H1 (cell line): ENCODE measurements around the gene TNNI2. TPM values are rescaled to one million over a fixed set of nuclear protein-coding genes. Genes with fewer than 3 reads are reported as not detected.

Source experiments
- CTCF ChIA-PET: fragments of 300-600 bp; sonication (Branson Sonifier 250); formaldehyde crosslinking; loops from one replicate; lab custom pipeline; 2021; ENCODE audit not compliant: partially characterized antibody; lab: Charles Lee
- POLR2A ChIA-PET: fragments of 300-600 bp; sonication (Branson Sonifier 250); formaldehyde crosslinking; loops from one replicate; lab custom pipeline; 2021; ENCODE audit warnings: inconsistent platforms; ENCODE audit not compliant: partially characterized antibody; lab: Charles Lee
- DNase-seq, 2 experiments: peaks; one replicate each; pipeline versions ENCODE4 v3.0.0 to v3.0.0-alpha.2; 2010 to 2022; ENCODE audit warnings: low spot score in 2 of 2, low read depth in 1 of 2, mixed read lengths in 1 of 2
- FAIRE-seq: peaks from 2 replicates; lab custom pipeline; 2011; peaks lifted over from hg19 to GRCh38; lab: Jason Lieb, UNC
- H2AFZ ChIP-seq: 2 replicates; pipeline ENCODE4 v1.8.1; 2012; ENCODE audit warnings: low read length, inconsistent platforms
- H2AK5ac ChIP-seq: 2 replicates; pipeline ENCODE4 v1.6.1; 2013; ENCODE audit warnings: low read depth, low read length
- H2BK120ac ChIP-seq: replicated peaks from 2 replicates; pipeline ENCODE3; 2013; ENCODE audit warnings: low read depth, low read length, inconsistent platforms
- H2BK12ac ChIP-seq: 2 replicates; pipeline ENCODE4 v1.6.1; 2013; ENCODE audit warnings: low read depth, low read length
- H2BK15ac ChIP-seq: 2 replicates; pipeline ENCODE4 v1.6.1; 2013; ENCODE audit warnings: low read length
- H2BK20ac ChIP-seq: 2 replicates; pipeline ENCODE4 v1.6.1; 2013; ENCODE audit warnings: low read length
- H2BK5ac ChIP-seq: 2 replicates; pipeline ENCODE4 v1.6.1; 2013; ENCODE audit warnings: low read depth, low read length
- H3K14ac ChIP-seq: 2 replicates; pipeline ENCODE4 v1.6.1; 2013; ENCODE audit warnings: inconsistent platforms; ENCODE audit not compliant: insufficient read length
- H3K18ac ChIP-seq: 2 replicates; pipeline ENCODE4 v1.6.1; 2013; ENCODE audit warnings: low read length; ENCODE audit errors: extremely low read depth
- H3K23ac ChIP-seq: 2 replicates; pipeline ENCODE4 v1.6.1; 2013; ENCODE audit warnings: inconsistent platforms; ENCODE audit not compliant: insufficient read length
- H3K23me2 ChIP-seq: 2 replicates; pipeline ENCODE4 v1.6.1; 2013; ENCODE audit warnings: low read depth, low read length
- H3K27ac ChIP-seq: 2 replicates; pipeline ENCODE4 v1.6.1; 2011; ENCODE audit warnings: low read depth, low read length, inconsistent platforms
- H3K27me3 ChIP-seq, 4 experiments: replicated peaks in 1 of 4; 1 replicate in 1 of 4; 2 replicates in 3 of 4; pipeline versions ENCODE4 v1.6.1 to v1.8.1; 2011 to 2013; ENCODE audit warnings: low read length in 3 of 4, mild to moderate bottlenecking in 3 of 4, inconsistent platforms in 2 of 4, mixed read lengths in 2 of 4, moderate library complexity in 1 of 4; ENCODE audit not compliant: control insufficient read depth in 3 of 4, insufficient read depth in 3 of 4; ENCODE audit errors: extremely low read depth in 1 of 4
- H3K36me3 ChIP-seq, 4 experiments: 2 replicates each; pipeline versions ENCODE4 v1.6.1 to v1.8.1; 2011 to 2013; ENCODE audit warnings: mild to moderate bottlenecking in 4 of 4, low read length in 3 of 4, moderate library complexity in 2 of 4, control low read depth in 1 of 4, inconsistent platforms in 1 of 4; ENCODE audit not compliant: insufficient read depth in 4 of 4, control insufficient read depth in 2 of 4
- H3K4ac ChIP-seq: replicated peaks from 2 replicates; pipeline ENCODE3; 2013; ENCODE audit warnings: low read length, low read depth, mixed read lengths, inconsistent platforms; ENCODE audit not compliant: insufficient read length
- H3K4me1 ChIP-seq, 4 experiments: replicated peaks in 1 of 4; 1 replicate in 1 of 4; 2 replicates in 3 of 4; pipeline versions ENCODE4 v1.6.1 to v1.8.1; 2011 to 2013; ENCODE audit warnings: low read length in 3 of 4, inconsistent platforms in 2 of 4, mixed read lengths in 1 of 4; ENCODE audit not compliant: insufficient read depth in 4 of 4, control insufficient read depth in 3 of 4
- H3K4me2 ChIP-seq, 2 experiments: 2 replicates each; pipeline versions ENCODE4 v1.6.1 to v1.8.1; 2011 to 2013; ENCODE audit warnings: low read depth in 2 of 2, low read length in 2 of 2, control low read depth in 1 of 2, inconsistent platforms in 1 of 2, mild to moderate bottlenecking in 1 of 2; ENCODE audit not compliant: insufficient read depth in 1 of 2
- H3K4me3 ChIP-seq, 4 experiments: fragments of 200-600, 300-600 bp in 1 of 4; sonication (generic), shearing (Covaris generic), sonication (Bioruptor Twin) in 1 of 4; 2 replicates each; pipeline versions ENCODE4 v1.5.1 to v1.8.1; 2011 to 2016; ENCODE audit warnings: low read length in 4 of 4, low read depth in 3 of 4, control low read depth in 2 of 4, inconsistent platforms in 2 of 4, mild to moderate bottlenecking in 2 of 4, mixed read lengths in 1 of 4, moderate library complexity in 1 of 4; ENCODE audit not compliant: insufficient read depth in 2 of 4; ENCODE audit errors: extremely low read depth in 1 of 4
- H3K56ac ChIP-seq: replicated peaks from 2 replicates; pipeline ENCODE3; 2013; ENCODE audit warnings: low read depth, mild to moderate bottlenecking, mixed read lengths, low read length, inconsistent platforms; ENCODE audit not compliant: insufficient read length
- H3K79me1 ChIP-seq: 2 replicates; pipeline ENCODE4 v1.6.1; 2013; ENCODE audit warnings: low read depth, low read length, control low read depth
- H3K79me2 ChIP-seq, 2 experiments: 2 replicates each; pipeline versions ENCODE4 v1.6.1 to v1.8.1; 2012 to 2013; ENCODE audit warnings: low read length in 2 of 2, mild to moderate bottlenecking in 2 of 2, inconsistent platforms in 1 of 2; ENCODE audit not compliant: insufficient read depth in 2 of 2, control insufficient read depth in 1 of 2
- H3K9ac ChIP-seq, 4 experiments: replicated peaks in 1 of 4; 1 replicate in 1 of 4; 2 replicates in 3 of 4; pipeline versions ENCODE4 v1.6.1 to v1.8.1; 2011 to 2013; ENCODE audit warnings: low read depth in 3 of 4, low read length in 3 of 4, control low read depth in 2 of 4, mild to moderate bottlenecking in 2 of 4, moderate library complexity in 2 of 4, inconsistent platforms in 1 of 4; ENCODE audit errors: extremely low read depth in 1 of 4
- H3K9me3 ChIP-seq, 2 experiments: 2 replicates each; pipeline versions ENCODE4 v1.6.1 to v1.8.1; 2012 to 2013; ENCODE audit warnings: mild to moderate bottlenecking in 2 of 2, moderate library complexity in 2 of 2, control low read depth in 1 of 2, inconsistent platforms in 1 of 2, low read depth in 1 of 2, low read length in 1 of 2, mixed read lengths in 1 of 2; ENCODE audit not compliant: insufficient read depth in 2 of 2
- H4K20me1 ChIP-seq, 2 experiments: replicated peaks in 1 of 2; 2 replicates each; pipeline versions ENCODE3 to v1.8.1; 2011 to 2013; ENCODE audit warnings: inconsistent platforms in 2 of 2, low read length in 2 of 2, mild to moderate bottlenecking in 1 of 2; ENCODE audit not compliant: insufficient read depth in 2 of 2, control insufficient read depth in 1 of 2
- H4K5ac ChIP-seq: 2 replicates; pipeline ENCODE4 v1.6.1; 2013; ENCODE audit warnings: low read length, low read depth, mixed read lengths, inconsistent platforms; ENCODE audit not compliant: insufficient read length
- H4K8ac ChIP-seq: 2 replicates; pipeline ENCODE4 v1.8.0; 2013; ENCODE audit warnings: mild to moderate bottlenecking, moderate library complexity, low read length, inconsistent platforms; ENCODE audit not compliant: insufficient read depth; ENCODE audit errors: extremely low read depth
- H4K91ac ChIP-seq: replicated peaks from 2 replicates; pipeline ENCODE3; 2013; ENCODE audit warnings: low read length, mixed read lengths, inconsistent platforms; ENCODE audit not compliant: insufficient read length
- BRCA1 ChIP-seq: IDR thresholded peaks from 2 replicates; pipeline ENCODE4 v1.6.1; 2012; ENCODE audit warnings: low read depth, low read length, improper control_type of control experiment
- CTBP2 ChIP-seq: IDR thresholded peaks from 2 replicates; pipeline ENCODE4 v1.7.0; 2011; ENCODE audit warnings: borderline replicate concordance, mild to moderate bottlenecking, moderate library complexity, mixed read lengths, low read length; ENCODE audit not compliant: insufficient read depth, insufficient read length
- JUND ChIP-seq: IDR thresholded peaks from 2 replicates; pipeline ENCODE4 v1.6.1; 2011; ENCODE audit warnings: mild to moderate bottlenecking, improper control_type of control experiment, low read length
- RFX5 ChIP-seq: IDR thresholded peaks from 2 replicates; pipeline ENCODE4 v1.6.1; 2011; ENCODE audit warnings: low read depth, low read length, improper control_type of control experiment, borderline replicate concordance
- TAF1 ChIP-seq: IDR thresholded peaks from 2 replicates; pipeline ENCODE4 v1.6.1; 2011; ENCODE audit warnings: mild to moderate bottlenecking, low read depth, low read length
- WGBS, 2 experiments: shearing (Covaris generic) in 1 of 2; methylation state at CpG; one replicate each; pipeline versions ENCODE4 v1.1.6 to v1.1.7; 2013 to 2015; ENCODE audit warnings: low lambda C conversion rate in 2 of 2, mixed read lengths in 2 of 2, inconsistent platforms in 1 of 2, low coverage in 1 of 2, missing lambda C conversion rate in 1 of 2; ENCODE audit not compliant: insufficient replicate concordance in 2 of 2, insufficient coverage in 1 of 2, insufficient read length in 1 of 2; ENCODE audit errors: extremely low coverage in 1 of 2, missing lambda C conversion rate in 1 of 2; 5-methylcytosine and 5-hydroxymethylcytosine counted together
- polyA plus RNA-seq, 7 experiments: library from polyadenylated mRNA; depleted of rRNA in 3 of 7; stranded (reverse) in 5 of 7; unstranded in 2 of 7; fragments of >200 nt in 5 of 7; fragments of 200-250 nt in 2 of 7; gene quantifications; 1 replicate in 5 of 7; 2 replicates in 1 of 7; 4 replicates in 1 of 7; pipeline versions ENCODE4 v1.2.1 to v1.2.3, GENCODE V29; 2011 to 2013; ENCODE audit warnings: missing spikeins in 2 of 7, mixed read lengths in 2 of 7
- total RNA-seq: library from RNA; stranded (reverse); fragmentation: NEBNext Ultra II Directional; extraction: Animal tissue kit (Norgen Biotek cat#: 25700); gene quantifications from 2 replicates; pipeline ENCODE4 v1.2.1, GENCODE V29; 2021

TNNI2 gene
- total and polyA plus RNA-seq, 2 of the 8 experiments (the other 6 are each of a cell fraction or from before 2014, with no cell fraction given), result not detected

DNA sequence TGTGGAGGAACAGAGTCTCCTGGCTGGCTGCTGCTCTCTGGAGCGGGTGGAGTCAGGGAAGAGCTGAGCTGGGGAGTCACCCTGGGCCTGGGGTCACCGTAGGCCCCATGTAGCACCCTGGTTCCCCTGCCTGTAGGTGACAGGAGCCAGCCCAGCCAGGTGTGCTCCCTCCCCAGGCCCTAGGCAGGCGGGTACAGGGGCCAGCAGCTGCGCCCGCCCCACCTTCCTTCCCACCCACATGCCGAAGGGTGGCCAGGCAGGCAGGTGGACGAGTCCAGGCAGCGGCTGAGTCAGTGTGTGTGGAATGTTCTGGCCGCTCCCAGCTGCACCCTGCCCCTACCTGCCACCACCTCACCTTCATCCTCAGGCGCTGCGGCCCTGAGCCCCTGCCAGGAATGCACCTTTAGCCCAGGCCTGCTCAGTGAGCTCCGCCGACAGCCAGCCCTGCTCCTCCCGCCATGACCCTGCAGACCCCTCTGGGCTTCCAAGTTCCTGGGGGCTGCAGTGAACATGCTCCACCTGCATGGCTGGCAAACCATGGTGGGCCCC, 4.6 kb upstream of the TNNI2 start:
- Histone ChIP-seq H2BK12ac (no peak overlapping the region), H2BK20ac (no peak overlapping the region), H3K4me3 (no peak overlapping the region), H2AFZ (no peak overlapping the region), H4K8ac (no peak overlapping the region), H3K14ac (no peak overlapping the region), H3K27ac (no peak overlapping the region), H4K20me1 (no peaks in the 10 kb centered on the region), H3K27me3 (peaks cover 0 to 6% (median 1%) of the 10 kb centered on the region in 4 experiments; a peak in 3 of 7 replicates), H4K5ac (no peak overlapping the region), H3K4me1 (peaks cover 0 to 4% (median 2%) of the 10 kb centered on the region in 4 experiments; a peak in 4 of 7 replicates), H3K79me2 (no peaks in the 10 kb centered on the region), H2AK5ac (no peak overlapping the region), H3K9me3 (no peaks in the 10 kb centered on the region), H3K23ac (no peak overlapping the region), H2BK15ac (no peak overlapping the region), H2BK120ac (no peak overlapping the region), H3K4ac (no peak overlapping the region), H3K56ac (no peak overlapping the region), H3K4me2 (no peak overlapping the region), H2BK5ac (0 out of 2 replicates have a peak overlapping the region, but pooled peaks have one; percentile 44), H4K91ac (no peak overlapping the region), H3K36me3 (no peaks in the 10 kb centered on the region), H3K18ac (no peak overlapping the region), H3K23me2 (no peaks in the 10 kb centered on the region), H3K9ac (no peak overlapping the region), H3K79me1 (no peaks in the 10 kb centered on the region)
- CTCF ChIA-PET, result interaction anchor here (0.7 to 15.8 kb wide), 54 partner anchors 9 to 806 kb away, joined by 3 to 439 read pairs (median 6); partner anchors contain the start of genes H19, KRTAP5-6, MRPL23 and PRR33
- POLR2A ChIA-PET, result interaction anchor here (1.3 kb wide), 1 partner anchor 9 kb away, joined by 4 read pairs; no protein-coding TSS in a partner anchor
- 93% methylated on average over 13 of the region's 14 CpGs; no CpG with 5 or more reads in 1 of the 2 experiments for WGBS, 2 experiments
- no peak for FAIRE-seq
- DNase-seq, result no peak
- TF ChIP-seq JUND, result no peak
- no peak for TF ChIP-seq BRCA1
- TF ChIP-seq TAF1, result no peak
- TF ChIP-seq CTBP2, result no peak
- TF ChIP-seq RFX5, result no peak
